Stomach (tissue), 4 donors: ENCODE data around the gene PROSER3.

ENCODE experiments used
- CTCF ChIP-seq, 7 experiments: fragments of 450-650 bp in 4 of 7; fragments of 200-600 bp in 3 of 7; sonication (generic) in 3 of 7; IDR thresholded peaks; one replicate each; pipeline ENCODE4 v1.5.1; 2016 to 2019; ENCODE audit warnings: antibody characterized with exemption in 7 of 7, control low read depth in 2 of 7, mild to moderate bottlenecking in 1 of 7
- EP300 ChIP-seq: sonication (generic); formaldehyde crosslinking; IDR thresholded peaks from one replicate; pipeline ENCODE4 v1.6.1; 2017; ENCODE audit warnings: antibody characterized with exemption
- POLR2A ChIP-seq, 4 donors: fragments of 450-650 bp; IDR thresholded peaks; one replicate each; pipeline ENCODE4 v1.6.1; 2016; ENCODE audit warnings: antibody characterized with exemption in 4 of 4, control low read depth in 2 of 4, mild to moderate bottlenecking in 1 of 4, moderate library complexity in 1 of 4
- POLR2AphosphoS5 ChIP-seq, 3 donors: sonication (generic); formaldehyde crosslinking; IDR thresholded peaks; one replicate each; pipeline ENCODE4 v1.6.1; 2016; ENCODE audit warnings: antibody characterized with exemption in 3 of 3

- TF ChIP-seq CTCF (IDR thresholded peaks at IDR 0.05) (no peak), EP300 (no peak), POLR2A (IDR thresholded peaks at IDR 0.05) (no peak), POLR2AphosphoS5 (IDR thresholded peaks at IDR 0.05) (peak in 1 of 3 donors; percentile 58)
These were observed 17.5 kb downstream of the PROSER3 start, which contains the start of gene ARHGAP33 for GRCh38 chr19:35775298-35776101.
